ENCODE data around the gene KLF7.

DNA sequence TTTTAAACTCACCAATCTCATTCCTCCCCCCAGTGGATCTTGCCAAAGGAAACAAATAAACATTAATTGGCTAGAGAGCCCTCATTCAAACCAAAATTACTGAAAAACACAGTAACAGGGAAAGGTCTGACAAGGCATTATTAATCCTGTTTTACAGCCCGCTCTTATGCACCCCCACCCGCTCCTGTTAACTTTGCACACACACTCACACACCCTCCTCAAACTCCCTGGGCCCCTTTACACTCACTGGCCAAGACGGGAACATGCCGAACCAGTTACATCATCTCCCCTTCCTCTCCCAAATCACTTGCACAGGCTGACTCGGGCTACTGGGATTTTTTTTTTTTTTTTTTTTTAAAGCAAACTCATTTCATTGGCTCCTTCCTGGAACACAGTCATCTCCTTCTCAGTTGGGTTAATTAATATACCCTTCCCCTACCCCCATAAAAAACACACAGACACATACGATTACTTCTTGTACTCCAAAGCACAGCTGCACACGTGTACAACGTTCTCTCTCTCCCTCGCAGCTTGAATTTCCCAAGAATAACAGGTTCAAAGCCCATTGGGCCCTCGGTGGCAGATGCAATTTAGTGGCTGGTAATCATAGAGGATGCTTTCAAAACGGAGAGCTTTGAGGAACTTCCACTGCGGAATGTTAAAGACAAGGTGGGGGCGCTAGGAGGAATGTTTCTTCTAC, 31.8 kb downstream of the KLF7 start:
- TF ChIP-seq, protein P1, sequence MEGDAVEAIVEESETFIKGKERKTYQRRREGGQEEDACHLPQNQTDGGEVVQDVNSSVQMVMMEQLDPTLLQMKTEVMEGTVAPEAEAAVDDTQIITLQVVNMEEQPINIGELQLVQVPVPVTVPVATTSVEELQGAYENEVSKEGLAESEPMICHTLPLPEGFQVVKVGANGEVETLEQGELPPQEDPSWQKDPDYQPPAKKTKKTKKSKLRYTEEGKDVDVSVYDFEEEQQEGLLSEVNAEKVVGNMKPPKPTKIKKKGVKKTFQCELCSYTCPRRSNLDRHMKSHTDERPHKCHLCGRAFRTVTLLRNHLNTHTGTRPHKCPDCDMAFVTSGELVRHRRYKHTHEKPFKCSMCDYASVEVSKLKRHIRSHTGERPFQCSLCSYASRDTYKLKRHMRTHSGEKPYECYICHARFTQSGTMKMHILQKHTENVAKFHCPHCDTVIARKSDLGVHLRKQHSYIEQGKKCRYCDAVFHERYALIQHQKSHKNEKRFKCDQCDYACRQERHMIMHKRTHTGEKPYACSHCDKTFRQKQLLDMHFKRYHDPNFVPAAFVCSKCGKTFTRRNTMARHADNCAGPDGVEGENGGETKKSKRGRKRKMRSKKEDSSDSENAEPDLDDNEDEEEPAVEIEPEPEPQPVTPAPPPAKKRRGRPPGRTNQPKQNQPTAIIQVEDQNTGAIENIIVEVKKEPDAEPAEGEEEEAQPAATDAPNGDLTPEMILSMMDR (IDR thresholded peaks at IDR 0.05; ENCODE audit: low read length), result no peak
- no peak for TF ChIP-seq EZH2 (optimal IDR thresholded peaks at IDR 0.05; ENCODE audit: low read depth, low read length)

Measured in MM.1S (cell line).